Regular cardiac myocyte (primary cell): ENCODE results near the gene KCTD15. TPM values are rescaled to one million over a fixed set of nuclear protein-coding genes. Genes with fewer than 3 reads are reported as not detected.

Experiments used
- total RNA-seq: library from RNA; depleted of rRNA; stranded (reverse); fragments of >200 nt; gene quantifications from 2 replicates; pipeline ENCODE4 v1.2.3, GENCODE V29; 2014

Gene KCTD15, protein sequence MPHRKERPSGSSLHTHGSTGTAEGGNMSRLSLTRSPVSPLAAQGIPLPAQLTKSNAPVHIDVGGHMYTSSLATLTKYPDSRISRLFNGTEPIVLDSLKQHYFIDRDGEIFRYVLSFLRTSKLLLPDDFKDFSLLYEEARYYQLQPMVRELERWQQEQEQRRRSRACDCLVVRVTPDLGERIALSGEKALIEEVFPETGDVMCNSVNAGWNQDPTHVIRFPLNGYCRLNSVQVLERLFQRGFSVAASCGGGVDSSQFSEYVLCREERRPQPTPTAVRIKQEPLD
- 28.6 and 30.2 TPM in 2 replicates for total RNA-seq

DNA sequence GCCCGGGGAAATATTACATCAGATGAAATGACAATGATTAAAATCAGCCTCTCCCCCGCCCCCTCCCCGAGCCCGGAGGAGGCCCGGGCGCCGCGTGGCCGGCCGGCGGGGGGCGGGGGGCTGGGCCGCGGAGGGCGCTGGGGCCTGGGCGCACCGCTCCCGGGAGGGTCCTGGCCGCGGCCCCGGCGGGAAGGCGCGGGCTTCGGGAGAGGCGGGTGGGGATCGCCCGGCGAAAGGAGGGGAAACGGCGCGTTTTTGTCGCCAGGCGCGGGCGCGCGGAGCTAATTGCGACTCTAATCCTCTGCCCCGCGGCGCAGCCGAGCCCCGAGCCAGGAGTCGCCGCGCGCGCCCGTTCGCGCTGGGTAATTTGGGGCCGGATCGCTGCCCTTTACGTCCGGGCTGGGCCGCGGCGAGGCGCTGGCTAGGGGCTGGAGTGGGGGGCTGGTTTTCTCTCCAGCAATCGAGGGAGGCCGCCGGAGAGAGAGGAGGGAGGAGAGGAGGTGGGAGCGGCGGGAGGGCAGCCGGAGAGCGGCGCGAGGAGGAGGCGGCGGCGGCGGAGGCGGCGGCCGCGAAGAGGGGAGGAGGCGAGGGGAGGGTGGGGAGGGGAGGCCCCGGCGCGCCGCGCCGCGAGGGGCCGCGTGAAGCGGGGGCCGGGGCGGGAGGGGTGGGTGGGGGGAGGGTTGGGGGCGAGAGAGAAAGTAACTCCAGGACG lies at the start of gene KCTD15:
Gene KCTD15 (plus strand): TSS at position 707 of the 712 bp plus-strand sequence. CDS start 3,585 bp downstream, outside the sequence.

Other genes starting within 250 kb of the KCTD15 start
- gene CHST8, start 174.9 kb upstream of the KCTD15 start, total RNA-seq = 0.19 TPM in 1 of 2 replicates, not detected in the other